Bronchial epithelial cell (primary cell): Measurements from ENCODE around the gene TCEAL4. TPM values are rescaled to one million over a fixed set of nuclear protein-coding genes. Genes with fewer than 3 reads are reported as not detected.
A peak's percentile ranks its signal among the peaks of the same experiment; 100 is the strongest.

Experiments
- DNase-seq: peaks from one replicate; pipeline ENCODE4 v3.0.0-alpha.2; 2010; ENCODE audit warnings: low read depth
- FAIRE-seq: peaks from 2 replicates; lab custom pipeline; 2011; peaks lifted over from hg19 to GRCh38; lab: Jason Lieb, UNC
- H3K27me3 ChIP-seq: 2 replicates; pipeline ENCODE4 v1.5.1; 2011; ENCODE audit warnings: low read length; ENCODE audit not compliant: control insufficient read depth, insufficient read depth
- H3K36me3 ChIP-seq: 2 replicates; pipeline ENCODE4 v1.5.1; 2011; ENCODE audit warnings: low read length; ENCODE audit not compliant: control insufficient read depth, insufficient read depth
- H3K4me3 ChIP-seq: 2 replicates; pipeline ENCODE4 v1.5.1; 2011; ENCODE audit warnings: mild to moderate bottlenecking, low read depth, low read length, control low read depth
- CTCF ChIP-seq: IDR thresholded peaks from 2 replicates; pipeline ENCODE4 v1.5.1; 2011; ENCODE audit warnings: mild to moderate bottlenecking, moderate library complexity, low read length, control low read depth, inconsistent platforms; ENCODE audit not compliant: insufficient read depth, severe bottlenecking
- total RNA-seq: library from RNA; depleted of rRNA; stranded (reverse); fragments of >200 nt; gene quantifications from 2 replicates; pipeline ENCODE4 v1.2.1, GENCODE V29; 2014

The TCEAL4 gene
- total RNA-seq, 1 donor from 2014 or later = 23.4 TPM

GRCh38 chrX:103626855-103627254 is 41.5 kb downstream of the TCEAL4 start:
- H3K4me3 ChIP-seq = no peak overlapping the region
- no peaks in the 10 kb centered on the region for H3K27me3 ChIP-seq
- TF ChIP-seq CTCF = no peak
- FAIRE-seq (no peak), DNase-seq (peak; percentile 83)
- no peaks in the 10 kb centered on the region for H3K36me3 ChIP-seq

- no peak for FAIRE-seq
These were observed 43.3 kb downstream of the TCEAL4 start, which contains the start of gene TCEAL1 for GRCh38 chrX:103628386-103629317. TCEAL1 (plus strand) TSS chrX:103628975; CDS start chrX:103629917, 942 bp downstream.

GRCh38 chrX:103629318-103630170 is 44.2 kb downstream of the TCEAL4 start:
- TF ChIP-seq CTCF = peak; percentile 28
- no peaks in the 10 kb centered on the region for H3K27me3 ChIP-seq
- FAIRE-seq (no peak), DNase-seq (peak; percentile 46)
- no peaks in the 10 kb centered on the region for H3K36me3 ChIP-seq
- H3K4me3 ChIP-seq = peak overlapping the region; percentile 65

More at GRCh38 chrX:103628386-103629317, 43.3 kb downstream of the TCEAL4 start, which contains the start of gene TCEAL1:
- Histone ChIP-seq H3K36me3 (no peaks in the 10 kb centered on the region), H3K4me3 (peak within 1 kb of the TSS; percentile 65), H3K27me3 (no peaks in the 10 kb centered on the region)
- no peak for TF ChIP-seq CTCF
- no peak for DNase-seq

- no peak for TF ChIP-seq CTCF
- FAIRE-seq = no peak
- Histone ChIP-seq H3K27me3 (no peaks in the 10 kb centered on the region), H3K4me3 (peak overlapping the region; percentile 65), H3K36me3 (no peaks in the 10 kb centered on the region)
- DNase-seq = no peak
These were observed 44.8 kb downstream of the TCEAL4 start for GRCh38 chrX:103630171-103630511.

- H3K36me3 ChIP-seq = no peaks in the 10 kb centered on the region
- DNase-seq = no peak
- no peaks in the 10 kb centered on the region for H3K27me3 ChIP-seq
- no peak overlapping the region for H3K4me3 ChIP-seq
- TF ChIP-seq CTCF = no peak
- no peak for FAIRE-seq
These were observed 45.8 kb downstream of the TCEAL4 start for GRCh38 chrX:103631145-103631544.
